H1 (cell line): ENCODE data around the gene GPRIN3. TPM values are rescaled to one million over a fixed set of nuclear protein-coding genes. Genes with fewer than 3 reads are reported as not detected.

ENCODE experiments used
- CTCF ChIA-PET: fragments of 300-600 bp; sonication (Branson Sonifier 250); formaldehyde crosslinking; loops from one replicate; lab custom pipeline; 2021; ENCODE audit not compliant: partially characterized antibody; lab: Charles Lee
- POLR2A ChIA-PET: fragments of 300-600 bp; sonication (Branson Sonifier 250); formaldehyde crosslinking; loops from one replicate; lab custom pipeline; 2021; ENCODE audit warnings: inconsistent platforms; ENCODE audit not compliant: partially characterized antibody; lab: Charles Lee
- DNase-seq, 2 experiments: peaks; one replicate each; pipeline versions ENCODE4 v3.0.0 to v3.0.0-alpha.2; 2010 to 2022; ENCODE audit warnings: low spot score in 2 of 2, low read depth in 1 of 2, mixed read lengths in 1 of 2
- FAIRE-seq: peaks from 2 replicates; lab custom pipeline; 2011; peaks lifted over from hg19 to GRCh38; lab: Jason Lieb, UNC
- H2AFZ ChIP-seq: 2 replicates; pipeline ENCODE4 v1.8.1; 2012; ENCODE audit warnings: low read length, inconsistent platforms
- H2AK5ac ChIP-seq: 2 replicates; pipeline ENCODE4 v1.6.1; 2013; ENCODE audit warnings: low read depth, low read length
- H2BK120ac ChIP-seq: replicated peaks from 2 replicates; pipeline ENCODE3; 2013; ENCODE audit warnings: low read depth, low read length, inconsistent platforms
- H2BK12ac ChIP-seq: 2 replicates; pipeline ENCODE4 v1.6.1; 2013; ENCODE audit warnings: low read depth, low read length
- H2BK15ac ChIP-seq: 2 replicates; pipeline ENCODE4 v1.6.1; 2013; ENCODE audit warnings: low read length
- H2BK20ac ChIP-seq: 2 replicates; pipeline ENCODE4 v1.6.1; 2013; ENCODE audit warnings: low read length
- H2BK5ac ChIP-seq: 2 replicates; pipeline ENCODE4 v1.6.1; 2013; ENCODE audit warnings: low read depth, low read length
- H3K14ac ChIP-seq: 2 replicates; pipeline ENCODE4 v1.6.1; 2013; ENCODE audit warnings: inconsistent platforms; ENCODE audit not compliant: insufficient read length
- H3K18ac ChIP-seq: 2 replicates; pipeline ENCODE4 v1.6.1; 2013; ENCODE audit warnings: low read length; ENCODE audit errors: extremely low read depth
- H3K23ac ChIP-seq: 2 replicates; pipeline ENCODE4 v1.6.1; 2013; ENCODE audit warnings: inconsistent platforms; ENCODE audit not compliant: insufficient read length
- H3K23me2 ChIP-seq: 2 replicates; pipeline ENCODE4 v1.6.1; 2013; ENCODE audit warnings: low read depth, low read length
- H3K27ac ChIP-seq: 2 replicates; pipeline ENCODE4 v1.6.1; 2011; ENCODE audit warnings: low read depth, low read length, inconsistent platforms
- H3K27me3 ChIP-seq, 4 experiments: replicated peaks in 1 of 4; 1 replicate in 1 of 4; 2 replicates in 3 of 4; pipeline versions ENCODE4 v1.6.1 to v1.8.1; 2011 to 2013; ENCODE audit warnings: low read length in 3 of 4, mild to moderate bottlenecking in 3 of 4, inconsistent platforms in 2 of 4, mixed read lengths in 2 of 4, moderate library complexity in 1 of 4; ENCODE audit not compliant: control insufficient read depth in 3 of 4, insufficient read depth in 3 of 4; ENCODE audit errors: extremely low read depth in 1 of 4
- H3K36me3 ChIP-seq, 4 experiments: 2 replicates each; pipeline versions ENCODE4 v1.6.1 to v1.8.1; 2011 to 2013; ENCODE audit warnings: mild to moderate bottlenecking in 4 of 4, low read length in 3 of 4, moderate library complexity in 2 of 4, control low read depth in 1 of 4, inconsistent platforms in 1 of 4; ENCODE audit not compliant: insufficient read depth in 4 of 4, control insufficient read depth in 2 of 4
- H3K4ac ChIP-seq: replicated peaks from 2 replicates; pipeline ENCODE3; 2013; ENCODE audit warnings: low read length, low read depth, mixed read lengths, inconsistent platforms; ENCODE audit not compliant: insufficient read length
- H3K4me1 ChIP-seq, 4 experiments: replicated peaks in 1 of 4; 1 replicate in 1 of 4; 2 replicates in 3 of 4; pipeline versions ENCODE4 v1.6.1 to v1.8.1; 2011 to 2013; ENCODE audit warnings: low read length in 3 of 4, inconsistent platforms in 2 of 4, mixed read lengths in 1 of 4; ENCODE audit not compliant: insufficient read depth in 4 of 4, control insufficient read depth in 3 of 4
- H3K4me2 ChIP-seq, 2 experiments: 2 replicates each; pipeline versions ENCODE4 v1.6.1 to v1.8.1; 2011 to 2013; ENCODE audit warnings: low read depth in 2 of 2, low read length in 2 of 2, control low read depth in 1 of 2, inconsistent platforms in 1 of 2, mild to moderate bottlenecking in 1 of 2; ENCODE audit not compliant: insufficient read depth in 1 of 2
- H3K4me3 ChIP-seq, 4 experiments: fragments of 200-600, 300-600 bp in 1 of 4; sonication (generic), shearing (Covaris generic), sonication (Bioruptor Twin) in 1 of 4; 2 replicates each; pipeline versions ENCODE4 v1.5.1 to v1.8.1; 2011 to 2016; ENCODE audit warnings: low read length in 4 of 4, low read depth in 3 of 4, control low read depth in 2 of 4, inconsistent platforms in 2 of 4, mild to moderate bottlenecking in 2 of 4, mixed read lengths in 1 of 4, moderate library complexity in 1 of 4; ENCODE audit not compliant: insufficient read depth in 2 of 4; ENCODE audit errors: extremely low read depth in 1 of 4
- H3K56ac ChIP-seq: replicated peaks from 2 replicates; pipeline ENCODE3; 2013; ENCODE audit warnings: low read depth, mild to moderate bottlenecking, mixed read lengths, low read length, inconsistent platforms; ENCODE audit not compliant: insufficient read length
- H3K79me1 ChIP-seq: 2 replicates; pipeline ENCODE4 v1.6.1; 2013; ENCODE audit warnings: low read depth, low read length, control low read depth
- H3K79me2 ChIP-seq, 2 experiments: 2 replicates each; pipeline versions ENCODE4 v1.6.1 to v1.8.1; 2012 to 2013; ENCODE audit warnings: low read length in 2 of 2, mild to moderate bottlenecking in 2 of 2, inconsistent platforms in 1 of 2; ENCODE audit not compliant: insufficient read depth in 2 of 2, control insufficient read depth in 1 of 2
- H3K9ac ChIP-seq, 4 experiments: replicated peaks in 1 of 4; 1 replicate in 1 of 4; 2 replicates in 3 of 4; pipeline versions ENCODE4 v1.6.1 to v1.8.1; 2011 to 2013; ENCODE audit warnings: low read depth in 3 of 4, low read length in 3 of 4, control low read depth in 2 of 4, mild to moderate bottlenecking in 2 of 4, moderate library complexity in 2 of 4, inconsistent platforms in 1 of 4; ENCODE audit errors: extremely low read depth in 1 of 4
- H3K9me3 ChIP-seq, 2 experiments: 2 replicates each; pipeline versions ENCODE4 v1.6.1 to v1.8.1; 2012 to 2013; ENCODE audit warnings: mild to moderate bottlenecking in 2 of 2, moderate library complexity in 2 of 2, control low read depth in 1 of 2, inconsistent platforms in 1 of 2, low read depth in 1 of 2, low read length in 1 of 2, mixed read lengths in 1 of 2; ENCODE audit not compliant: insufficient read depth in 2 of 2
- H4K20me1 ChIP-seq, 2 experiments: replicated peaks in 1 of 2; 2 replicates each; pipeline versions ENCODE3 to v1.8.1; 2011 to 2013; ENCODE audit warnings: inconsistent platforms in 2 of 2, low read length in 2 of 2, mild to moderate bottlenecking in 1 of 2; ENCODE audit not compliant: insufficient read depth in 2 of 2, control insufficient read depth in 1 of 2
- H4K5ac ChIP-seq: 2 replicates; pipeline ENCODE4 v1.6.1; 2013; ENCODE audit warnings: low read length, low read depth, mixed read lengths, inconsistent platforms; ENCODE audit not compliant: insufficient read length
- H4K8ac ChIP-seq: 2 replicates; pipeline ENCODE4 v1.8.0; 2013; ENCODE audit warnings: mild to moderate bottlenecking, moderate library complexity, low read length, inconsistent platforms; ENCODE audit not compliant: insufficient read depth; ENCODE audit errors: extremely low read depth
- H4K91ac ChIP-seq: replicated peaks from 2 replicates; pipeline ENCODE3; 2013; ENCODE audit warnings: low read length, mixed read lengths, inconsistent platforms; ENCODE audit not compliant: insufficient read length
- BACH1 ChIP-seq: IDR thresholded peaks from 2 replicates; pipeline ENCODE4 v1.6.1; 2012; ENCODE audit warnings: low read length, improper control_type of control experiment
- BRCA1 ChIP-seq: IDR thresholded peaks from 2 replicates; pipeline ENCODE4 v1.6.1; 2012; ENCODE audit warnings: low read depth, low read length, improper control_type of control experiment
- CBX8 ChIP-seq: fragments of 300-800, 300-1000 bp; sonication (generic); IDR thresholded peaks from 2 replicates; pipeline ENCODE4 v1.7.1; 2016; ENCODE audit warnings: low read depth, low read length, borderline replicate concordance
- CTBP2 ChIP-seq: IDR thresholded peaks from 2 replicates; pipeline ENCODE4 v1.7.0; 2011; ENCODE audit warnings: borderline replicate concordance, mild to moderate bottlenecking, moderate library complexity, mixed read lengths, low read length; ENCODE audit not compliant: insufficient read depth, insufficient read length
- E2F6 ChIP-seq: IDR thresholded peaks from 2 replicates; pipeline ENCODE4 v1.6.1; 2012; ENCODE audit warnings: inconsistent platforms
- HDAC2 ChIP-seq, 2 experiments: fragments of 300-600 bp in 1 of 2; sonication (generic) in 1 of 2; IDR thresholded peaks; 2 replicates each; pipeline ENCODE4 v1.6.1; 2011 to 2012; ENCODE audit warnings: low read depth in 2 of 2, low read length in 2 of 2, mild to moderate bottlenecking in 2 of 2, moderate library complexity in 2 of 2, borderline replicate concordance in 1 of 2, inconsistent platforms in 1 of 2
- JUN ChIP-seq: IDR thresholded peaks from 2 replicates; pipeline ENCODE4 v1.6.1; 2011; ENCODE audit warnings: low read depth, mild to moderate bottlenecking, improper control_type of control experiment, low read length
- JUND ChIP-seq: IDR thresholded peaks from 2 replicates; pipeline ENCODE4 v1.6.1; 2011; ENCODE audit warnings: mild to moderate bottlenecking, improper control_type of control experiment, low read length
- NRF1 ChIP-seq: IDR thresholded peaks from 2 replicates; pipeline ENCODE4 v1.6.1; 2011; ENCODE audit warnings: mild to moderate bottlenecking, low read depth, low read length, improper control_type of control experiment
- POLR2AphosphoS5 ChIP-seq: IDR thresholded peaks from 2 replicates; pipeline ENCODE4 v1.6.1; 2011; ENCODE audit warnings: low read depth, low read length
- RNF2 ChIP-seq: fragments of 200-900, 300-1000 bp; sonication (generic); IDR thresholded peaks from 2 replicates; pipeline ENCODE4 v1.7.1; 2016; ENCODE audit warnings: borderline replicate concordance, low read depth, mild to moderate bottlenecking, antibody characterized with exemption, low read length; ENCODE audit not compliant: poor library complexity, severe bottlenecking; ENCODE audit errors: missing control alignments
- SP2 ChIP-seq: IDR thresholded peaks from 2 replicates; pipeline ENCODE4 v1.6.1; 2012; ENCODE audit warnings: mild to moderate bottlenecking, low read length, inconsistent platforms
- TBP ChIP-seq: IDR thresholded peaks from 2 replicates; pipeline ENCODE4 v1.6.1; 2011; ENCODE audit warnings: low read depth, low read length, improper control_type of control experiment
- TCF12 ChIP-seq: IDR thresholded peaks from 2 replicates; pipeline ENCODE4 v1.6.1; 2011; ENCODE audit warnings: low read depth, mild to moderate bottlenecking, low read length
- polyA plus RNA-seq, 7 experiments: library from polyadenylated mRNA; depleted of rRNA in 3 of 7; stranded (reverse) in 5 of 7; unstranded in 2 of 7; fragments of >200 nt in 5 of 7; fragments of 200-250 nt in 2 of 7; gene quantifications; 1 replicate in 5 of 7; 2 replicates in 1 of 7; 4 replicates in 1 of 7; pipeline versions ENCODE4 v1.2.1 to v1.2.3, GENCODE V29; 2011 to 2013; ENCODE audit warnings: missing spikeins in 2 of 7, mixed read lengths in 2 of 7
- total RNA-seq: library from RNA; stranded (reverse); fragmentation: NEBNext Ultra II Directional; extraction: Animal tissue kit (Norgen Biotek cat#: 25700); gene quantifications from 2 replicates; pipeline ENCODE4 v1.2.1, GENCODE V29; 2021

Gene GPRIN3
- total and polyA plus RNA-seq, 2 of the 8 experiments (the other 6 are each of a cell fraction or from before 2014, with no cell fraction given) = 0.17 to 1.4 TPM

- no peak overlapping the region for H3K18ac ChIP-seq
- H3K27me3 ChIP-seq = peaks cover 0 to 4% (median 0%) of the 10 kb centered on the region in 4 experiments; a peak in 3 of 7 replicates
- peaks cover 5% of the 10 kb centered on the region for H3K23me2 ChIP-seq
- H4K91ac ChIP-seq = no peak overlapping the region
- no peak overlapping the region for H3K14ac ChIP-seq
- no peak for DNase-seq
- H2BK15ac ChIP-seq = no peak overlapping the region
- peaks cover 0 to 6% (median 1%) of the 10 kb centered on the region in 4 experiments; a peak in 1 of 7 replicates for H3K4me1 ChIP-seq
- CTCF ChIA-PET = no interaction called here
- H4K8ac ChIP-seq = no peak overlapping the region
- no peak for TF ChIP-seq BACH1
- no peak for TF ChIP-seq HDAC2 (IDR thresholded peaks at IDR 0.05; ENCODE audit: borderline replicate concordance in 1 of 2, low read depth in 2 of 2, low read length in 2 of 2)
- TF ChIP-seq BRCA1 = no peak
- no peak for TF ChIP-seq TCF12
- TF ChIP-seq JUN = no peak
- TF ChIP-seq RNF2 = no peak
- TF ChIP-seq E2F6 = no peak
- no peak for TF ChIP-seq CBX8
- TF ChIP-seq POLR2AphosphoS5 = no peak
- TF ChIP-seq CTBP2 = no peak
- no peak for TF ChIP-seq JUND
- TF ChIP-seq NRF1 = no peak
- no peak for TF ChIP-seq SP2
- no peak for TF ChIP-seq TBP
- TF ChIP-seq, all 59 proteins: peak for 0
- Histone ChIP-seq H4K5ac (no peak overlapping the region), H2AK5ac (no peak overlapping the region), H3K9me3 (no peaks in the 10 kb centered on the region), H3K4me2 (no peak overlapping the region), H2BK120ac (no peak overlapping the region), H2AFZ (no peak overlapping the region), H3K36me3 (no peaks in the 10 kb centered on the region), H2BK5ac (no peak overlapping the region), H3K79me1 (no peaks in the 10 kb centered on the region), H2BK20ac (no peak overlapping the region), H3K4me3 (no peak overlapping the region), H3K23ac (no peak overlapping the region), H3K9ac (no peak overlapping the region), H2BK12ac (no peak overlapping the region), H4K20me1 (no peaks in the 10 kb centered on the region), H3K56ac (no peak overlapping the region), H3K4ac (no peak overlapping the region), H3K79me2 (no peaks in the 10 kb centered on the region), H3K27ac (no peak overlapping the region)
- POLR2A ChIA-PET = no interaction called here
- FAIRE-seq = no peak
Observed at GRCh38 chr4:89312066-89312465, 4.5 kb upstream of the GPRIN3 start.
